ENCODE results near the gene CHRM2. TPM values are rescaled to one million over a fixed set of nuclear protein-coding genes. Genes with fewer than 3 reads are reported as not detected.

CHRM2 gene
- total and polyA plus RNA-seq, 4 donors = 0.61 to 0.83 (median 0.70) TPM

DNA sequence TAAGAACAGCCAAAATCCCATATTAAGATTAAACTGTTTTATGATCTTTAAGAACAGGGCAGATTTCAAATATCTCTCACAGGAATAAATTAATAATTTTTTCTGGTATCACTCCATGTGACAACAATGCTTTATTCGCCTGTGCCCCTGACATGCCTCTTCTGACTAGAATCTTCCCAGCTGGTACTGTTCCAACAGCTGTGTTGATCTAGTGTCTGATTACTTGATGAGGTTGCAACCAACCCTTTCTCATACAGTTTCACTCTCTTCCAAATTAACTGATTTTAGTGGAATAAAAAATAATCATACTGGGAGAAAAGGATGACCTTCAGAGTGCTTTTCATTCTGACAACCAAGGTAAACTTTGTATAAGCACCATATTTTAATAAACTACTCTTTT is 151.9 kb downstream of the CHRM2 start:
- WGBS, 2 donors = 78 to 86% methylated on average over 1 of the region's 1 CpG

DNA sequence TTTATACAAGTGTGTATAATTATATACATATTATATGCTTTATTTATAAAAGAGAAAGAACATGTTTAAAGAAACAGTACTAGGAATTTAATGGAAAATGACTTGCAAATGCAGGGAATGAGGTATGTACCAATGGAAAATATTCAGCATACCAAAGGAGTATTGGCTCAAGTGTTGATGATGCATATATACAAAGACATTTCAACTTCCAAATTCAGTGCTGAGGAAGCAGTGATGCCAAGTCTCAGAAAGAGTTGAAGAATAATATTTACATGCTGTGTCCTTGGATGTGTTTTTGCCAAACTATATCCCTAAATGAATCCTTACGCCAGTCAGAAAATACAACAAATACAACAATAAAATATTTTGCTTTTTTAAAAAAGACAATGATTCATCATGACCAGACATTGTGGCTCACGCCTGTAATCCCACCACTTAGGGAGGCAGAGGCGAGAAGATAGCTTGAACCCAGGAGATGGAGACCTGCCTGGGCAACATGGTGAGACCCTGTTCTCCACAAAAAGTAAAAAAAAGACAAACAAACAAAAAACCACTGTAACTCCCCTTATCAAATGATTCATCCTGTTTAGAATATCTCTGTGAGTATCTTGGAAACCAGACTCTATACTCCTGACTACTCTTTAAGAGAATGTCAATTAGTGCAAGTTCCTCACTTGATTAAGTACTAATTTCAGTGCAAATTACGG is 157.2 kb downstream of the CHRM2 start:
- 81 to 86% methylated on average over 4 of the region's 4 CpGs for WGBS, 2 donors
- no peak overlapping the region for H3K27ac ChIP-seq (ENCODE audit: low read depth in 1 of 2, low read length in 1 of 2)
- ATAC-seq (ENCODE audit: insufficient read depth, low FRiP score) (no peak), DNase-seq (peak in 1 of 3 donors; percentile 4)
- peaks cover 0 to 7% (median 0%) of the 10 kb centered on the region in 5 donors for H3K4me1 ChIP-seq (ENCODE audit: control insufficient read depth in 5 of 5, insufficient read depth in 5 of 5, low read length in 5 of 5)
- no peaks in the 10 kb centered on the region for H3K36me3 ChIP-seq (ENCODE audit: control insufficient read depth in 4 of 4, insufficient read depth in 4 of 4, low read length in 4 of 4)
- H3K9me3 ChIP-seq (ENCODE audit: control insufficient read depth in 4 of 4, insufficient read depth in 3 of 4, low read length in 3 of 4) = peaks cover 0 to 2% (median 0%) of the 10 kb centered on the region in 4 donors
- TF ChIP-seq, protein P1, sequence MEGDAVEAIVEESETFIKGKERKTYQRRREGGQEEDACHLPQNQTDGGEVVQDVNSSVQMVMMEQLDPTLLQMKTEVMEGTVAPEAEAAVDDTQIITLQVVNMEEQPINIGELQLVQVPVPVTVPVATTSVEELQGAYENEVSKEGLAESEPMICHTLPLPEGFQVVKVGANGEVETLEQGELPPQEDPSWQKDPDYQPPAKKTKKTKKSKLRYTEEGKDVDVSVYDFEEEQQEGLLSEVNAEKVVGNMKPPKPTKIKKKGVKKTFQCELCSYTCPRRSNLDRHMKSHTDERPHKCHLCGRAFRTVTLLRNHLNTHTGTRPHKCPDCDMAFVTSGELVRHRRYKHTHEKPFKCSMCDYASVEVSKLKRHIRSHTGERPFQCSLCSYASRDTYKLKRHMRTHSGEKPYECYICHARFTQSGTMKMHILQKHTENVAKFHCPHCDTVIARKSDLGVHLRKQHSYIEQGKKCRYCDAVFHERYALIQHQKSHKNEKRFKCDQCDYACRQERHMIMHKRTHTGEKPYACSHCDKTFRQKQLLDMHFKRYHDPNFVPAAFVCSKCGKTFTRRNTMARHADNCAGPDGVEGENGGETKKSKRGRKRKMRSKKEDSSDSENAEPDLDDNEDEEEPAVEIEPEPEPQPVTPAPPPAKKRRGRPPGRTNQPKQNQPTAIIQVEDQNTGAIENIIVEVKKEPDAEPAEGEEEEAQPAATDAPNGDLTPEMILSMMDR (IDR thresholded peaks at IDR 0.05; ENCODE audit: control extremely low read depth, extremely low read depth) = no peak
- no peaks in the 10 kb centered on the region for H3K27me3 ChIP-seq (ENCODE audit: control insufficient read depth in 3 of 3, insufficient read depth in 3 of 3, low read length in 2 of 3)
- H3K9ac ChIP-seq (ENCODE audit: insufficient read depth in 1 of 2, low read length in 2 of 2) = no peak overlapping the region
- no peak overlapping the region for H3K4me3 ChIP-seq

More for the DNA sequence above, 151.9 kb downstream of the CHRM2 start:
- TF ChIP-seq, protein P1 (IDR thresholded peaks at IDR 0.05; ENCODE audit: control extremely low read depth, extremely low read depth) = no peak
- no peak overlapping the region for H3K27ac ChIP-seq (ENCODE audit: low read depth in 1 of 2, low read length in 1 of 2)
- no peaks in the 10 kb centered on the region for H3K36me3 ChIP-seq (ENCODE audit: control insufficient read depth in 4 of 4, insufficient read depth in 4 of 4, low read length in 4 of 4)
- H3K27me3 ChIP-seq (ENCODE audit: control insufficient read depth in 3 of 3, insufficient read depth in 3 of 3, low read length in 2 of 3) = no peaks in the 10 kb centered on the region
- DNase-seq (no peak), ATAC-seq (ENCODE audit: insufficient read depth, low FRiP score) (no peak)
- H3K9me3 ChIP-seq (ENCODE audit: control insufficient read depth in 4 of 4, insufficient read depth in 3 of 4, low read length in 3 of 4) = no peaks in the 10 kb centered on the region
- H3K4me3 ChIP-seq = no peak overlapping the region
- no peaks in the 10 kb centered on the region for H3K4me1 ChIP-seq (ENCODE audit: control insufficient read depth in 5 of 5, insufficient read depth in 5 of 5, low read length in 5 of 5)
- no peak overlapping the region for H3K9ac ChIP-seq (ENCODE audit: insufficient read depth in 1 of 2, low read length in 2 of 2)

DNA sequence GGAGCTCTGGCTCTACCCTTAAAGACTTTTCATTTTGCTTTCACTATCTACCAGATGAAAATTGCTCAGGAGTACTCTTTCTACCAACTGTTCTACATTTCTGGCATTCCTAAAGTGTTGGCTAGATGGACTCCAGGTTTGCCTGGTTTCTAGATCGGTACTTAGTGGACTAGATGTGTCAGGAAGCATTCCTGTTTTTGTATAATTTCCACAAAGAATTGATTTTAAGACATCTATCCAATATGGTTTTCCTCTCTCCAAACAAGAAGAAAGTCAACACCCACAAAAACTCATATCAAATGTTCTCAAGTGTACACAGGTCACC is 157.7 kb downstream of the CHRM2 start:
- no peaks in the 10 kb centered on the region for H3K36me3 ChIP-seq (ENCODE audit: control insufficient read depth in 4 of 4, insufficient read depth in 4 of 4, low read length in 4 of 4)
- no peak overlapping the region for H3K27ac ChIP-seq (ENCODE audit: low read depth in 1 of 2, low read length in 1 of 2)
- TF ChIP-seq, protein P1 (IDR thresholded peaks at IDR 0.05; ENCODE audit: control extremely low read depth, extremely low read depth) = no peak
- ATAC-seq (ENCODE audit: insufficient read depth, low FRiP score) (no peak), DNase-seq (no peak)
- WGBS, 2 donors = 70 to 75% methylated on average over 1 of the region's 1 CpG
- peaks cover 0 to 2% (median 0%) of the 10 kb centered on the region in 4 donors for H3K9me3 ChIP-seq (ENCODE audit: control insufficient read depth in 4 of 4, insufficient read depth in 3 of 4, low read length in 3 of 4)
- peaks cover 0 to 7% (median 0%) of the 10 kb centered on the region in 5 donors for H3K4me1 ChIP-seq (ENCODE audit: control insufficient read depth in 5 of 5, insufficient read depth in 5 of 5, low read length in 5 of 5)
- no peaks in the 10 kb centered on the region for H3K27me3 ChIP-seq (ENCODE audit: control insufficient read depth in 3 of 3, insufficient read depth in 3 of 3, low read length in 2 of 3)
- no peak overlapping the region for H3K4me3 ChIP-seq
- H3K9ac ChIP-seq (ENCODE audit: insufficient read depth in 1 of 2, low read length in 2 of 2) = no peak overlapping the region

DNA sequence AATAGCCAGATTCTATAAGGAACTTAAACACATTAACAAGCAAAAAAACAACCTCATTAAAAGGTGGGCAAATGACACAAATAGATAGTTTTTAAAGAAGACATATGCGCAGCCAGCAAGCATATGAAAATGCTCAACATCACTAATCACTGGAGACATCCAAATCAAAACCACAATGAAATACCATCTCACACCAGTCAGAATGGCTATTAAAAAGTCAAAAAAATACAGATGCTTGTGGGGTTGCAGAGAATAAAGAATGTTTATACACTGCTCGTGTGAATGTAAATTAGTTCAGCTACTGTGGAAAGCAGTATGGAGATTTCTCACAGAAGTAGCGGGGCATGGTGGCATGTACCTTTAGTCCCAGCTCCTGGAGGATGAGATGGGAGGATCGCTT is 164.0 kb downstream of the CHRM2 start:
- Histone ChIP-seq H3K27me3 (ENCODE audit: control insufficient read depth in 3 of 3, insufficient read depth in 3 of 3, low read length in 2 of 3) (no peaks in the 10 kb centered on the region), H3K36me3 (ENCODE audit: control insufficient read depth in 4 of 4, insufficient read depth in 4 of 4, low read length in 4 of 4) (no peaks in the 10 kb centered on the region), H3K9ac (ENCODE audit: insufficient read depth in 1 of 2, low read length in 2 of 2) (no peak overlapping the region), H3K27ac (ENCODE audit: low read depth in 1 of 2, low read length in 1 of 2) (no peak overlapping the region), H3K9me3 (ENCODE audit: control insufficient read depth in 4 of 4, insufficient read depth in 3 of 4, low read length in 3 of 4) (no peaks in the 10 kb centered on the region), H3K4me1 (ENCODE audit: control insufficient read depth in 5 of 5, insufficient read depth in 5 of 5, low read length in 5 of 5) (peaks cover 0 to 7% (median 0%) of the 10 kb centered on the region in 5 donors), H3K4me3 (no peak overlapping the region)
- TF ChIP-seq, protein P1 (IDR thresholded peaks at IDR 0.05; ENCODE audit: control extremely low read depth, extremely low read depth) = no peak
- DNase-seq = no peak
- no peak for ATAC-seq (ENCODE audit: insufficient read depth, low FRiP score)
- WGBS, 2 donors = 91 to 94% methylated on average over 4 of the region's 4 CpGs
